A673 (cell line): ENCODE results near the gene TM4SF18. TPM values are rescaled to one million over a fixed set of nuclear protein-coding genes. Genes with fewer than 3 reads are reported as not detected.

Source experiments
- Bru-seq: library from RNA; stranded (reverse); fragments of 400-500 nt; gene quantifications from one replicate; lab custom pipeline; 2021; lab: Mats Ljungman, UMichigan
- BruChase-seq, 2 experiments: library from RNA; stranded (reverse); fragments of 400-500 nt; gene quantifications; one replicate each; lab custom pipeline; 2021; lab: Mats Ljungman, UMichigan
- BruUV-seq: library from RNA; stranded (reverse); fragments of 400-500 nt; replicated peaks from 2 replicates; lab custom pipeline; 2021; lab: Mats Ljungman, UMichigan
- CTCF ChIA-PET: fragments of 300-600 bp; sonication (Branson Sonifier 250); formaldehyde crosslinking; loops from one replicate; lab custom pipeline; 2022; ENCODE audit warnings: antibody characterized with exemption; lab: Charles Lee
- POLR2A ChIA-PET: fragments of 300-600 bp; sonication (Branson Sonifier 250); formaldehyde crosslinking; loops from one replicate; lab custom pipeline; 2022; ENCODE audit warnings: antibody characterized with exemption; ENCODE audit not compliant: low non-redundant PET; lab: Charles Lee
- DNase-seq: peaks from one replicate; pipeline ENCODE4 v3.0.0-alpha.2; 2015; ENCODE audit warnings: low spot score
- H3K27ac ChIP-seq: fragments of 200-600 bp; sonication (generic); 2 replicates; pipeline ENCODE4 v1.5.1; 2016; ENCODE audit warnings: mixed run types, low read depth, mild to moderate bottlenecking, mixed read lengths, antibody characterized with exemption, low read length; ENCODE audit not compliant: poor library complexity, severe bottlenecking
- H3K27me3 ChIP-seq: fragments of 200-600 bp; sonication (generic); replicated peaks from 2 replicates; pipeline ENCODE4 v1.6.1; 2017; ENCODE audit warnings: mixed run types, low read depth, mild to moderate bottlenecking, mixed read lengths, antibody characterized with exemption, low read length; ENCODE audit not compliant: insufficient read depth, poor library complexity
- H3K36me3 ChIP-seq: fragments of 200-600 bp; sonication (generic); 2 replicates; pipeline ENCODE4 v1.6.1; 2016; ENCODE audit warnings: mixed run types, mild to moderate bottlenecking, mixed read lengths, antibody characterized with exemption, low read length; ENCODE audit not compliant: insufficient read depth, poor library complexity, severe bottlenecking
- H3K4me1 ChIP-seq: fragments of 200-600 bp; sonication (generic); 2 replicates; pipeline ENCODE4 v1.6.1; 2017; ENCODE audit warnings: mixed run types, mild to moderate bottlenecking, mixed read lengths, antibody characterized with exemption, low read length; ENCODE audit not compliant: insufficient read depth, poor library complexity, severe bottlenecking
- H3K4me3 ChIP-seq: fragments of 200-600 bp; sonication (generic); 2 replicates; pipeline ENCODE4 v1.5.1; 2016; ENCODE audit warnings: low read depth, mixed run types, mild to moderate bottlenecking, mixed read lengths, low read length; ENCODE audit not compliant: poor library complexity, severe bottlenecking
- H3K9me3 ChIP-seq: fragments of 200-600 bp; sonication (generic); 2 replicates; pipeline ENCODE4 v1.6.1; 2016; ENCODE audit warnings: mixed run types, low read depth, mild to moderate bottlenecking, mixed read lengths, antibody characterized with exemption, low read length; ENCODE audit not compliant: poor library complexity, severe bottlenecking
- CTCF ChIP-seq: fragments of 300-800, 200-600 bp; sonication (generic); conservative IDR thresholded peaks from 2 replicates; pipeline ENCODE4 v1.5.1; 2017; ENCODE audit warnings: low read depth, mild to moderate bottlenecking, antibody characterized with exemption, low read length, moderate library complexity, mixed read lengths
- EZH2 ChIP-seq: fragments of 200-600 bp; sonication (generic); IDR thresholded peaks from 2 replicates; pipeline ENCODE4 v1.6.1; 2017; ENCODE audit warnings: borderline replicate concordance, low read depth, mild to moderate bottlenecking, mixed read lengths, antibody characterized with exemption, low read length; ENCODE audit not compliant: poor library complexity, severe bottlenecking
- intact Hi-C: fragments of 100-400 bp; cut with micrococcal nuclease; formaldehyde crosslinking; loops from one replicate; pipeline ENCODE4 v1.10.0; 2022; ENCODE audit not compliant: unreplicated experiment
- long read RNA-seq: library from polyadenylated mRNA; stranded (forward); transcript quantifications from one replicate; pipeline ENCODE4 v2.0.0, GENCODE V29; 2022
- total RNA-seq: library from RNA; stranded (reverse); gene quantifications from 2 replicates; pipeline ENCODE4 v1.2.3, GENCODE V29; 2021

The TM4SF18 gene
- 0.37 and 1.5 TPM in 2 replicates for total RNA-seq
- percentile 17 among the genes with signal in this experiment for Bru-seq, nascent RNA
- BruChase-seq, experiment 1, labeled RNA remaining after a 2-hour chase: percentile 12 among the genes with signal in this experiment
- percentile 27 among the genes with signal in this experiment for BruChase-seq, experiment 2, labeled RNA remaining after a 6-hour chase
- long read RNA-seq: 0 reads

- TF ChIP-seq CTCF: no peak
- no peak for TF ChIP-seq EZH2
- BruUV-seq: no TSS peak
- Histone ChIP-seq H3K27ac (no peak within 1 kb of the TSS), H3K4me1 (peaks cover 18% of the 10 kb centered on the region), H3K9me3 (no peaks in the 10 kb centered on the region), H3K4me3 (no peak within 1 kb of the TSS), H3K27me3 (no peaks in the 10 kb centered on the region), H3K36me3 (no peaks in the 10 kb centered on the region)
- CTCF ChIA-PET: interaction anchor here (1.0 kb wide), 1 partner anchor 213 kb away, joined by 4 read pairs; no protein-coding TSS in a partner anchor
- no peak for DNase-seq
- POLR2A ChIA-PET: no interaction called here
- intact Hi-C loops: no loop called here
Measured at GRCh38 chr3:149333176-149333859, at the start of gene TM4SF18. TSS of gene TM4SF18 (minus strand) at chr3:149333636. CDS start at chr3:149333382, 254 bp downstream.

GRCh38 chr3:149382518-149382917 is 49.1 kb upstream of the TM4SF18 start:
- Histone ChIP-seq H3K27ac (no peak overlapping the region), H3K4me3 (no peak overlapping the region), H3K36me3 (no peaks in the 10 kb centered on the region), H3K9me3 (no peaks in the 10 kb centered on the region), H3K27me3 (no peaks in the 10 kb centered on the region), H3K4me1 (no peaks in the 10 kb centered on the region)
- DNase-seq: no peak
- intact Hi-C loops: no loop called here
- CTCF ChIA-PET: no interaction called here
- POLR2A ChIA-PET: no interaction called here
- BruUV-seq: no TSS peak
- no peak for TF ChIP-seq CTCF

- no peaks in the 10 kb centered on the region for H3K9me3 ChIP-seq
- no peaks in the 10 kb centered on the region for H3K4me1 ChIP-seq
- intact Hi-C loops: no loop called here
- no TSS peak for BruUV-seq
- CTCF ChIA-PET: no interaction called here
- POLR2A ChIA-PET: no interaction called here
- no peak for DNase-seq
- no peak overlapping the region for H3K27ac ChIP-seq
- H3K36me3 ChIP-seq: no peaks in the 10 kb centered on the region
- H3K27me3 ChIP-seq: no peaks in the 10 kb centered on the region
- H3K4me3 ChIP-seq: no peak overlapping the region
- no peak for TF ChIP-seq CTCF
Measured at GRCh38 chr3:149382101-149382467, 48.6 kb upstream of the TM4SF18 start.
